GM18511 (cell line): Measurements from ENCODE around the gene PTPRD.

ENCODE experiments used
- ATAC-seq: cut with Tn5 transposase; IDR thresholded peaks from one replicate; pipeline ENCODE4 v1.9.1; 2021; ENCODE audit warnings: mild to moderate bottlenecking, moderate library complexity; ENCODE audit not compliant: unreplicated experiment

PTPRD gene

DNA sequence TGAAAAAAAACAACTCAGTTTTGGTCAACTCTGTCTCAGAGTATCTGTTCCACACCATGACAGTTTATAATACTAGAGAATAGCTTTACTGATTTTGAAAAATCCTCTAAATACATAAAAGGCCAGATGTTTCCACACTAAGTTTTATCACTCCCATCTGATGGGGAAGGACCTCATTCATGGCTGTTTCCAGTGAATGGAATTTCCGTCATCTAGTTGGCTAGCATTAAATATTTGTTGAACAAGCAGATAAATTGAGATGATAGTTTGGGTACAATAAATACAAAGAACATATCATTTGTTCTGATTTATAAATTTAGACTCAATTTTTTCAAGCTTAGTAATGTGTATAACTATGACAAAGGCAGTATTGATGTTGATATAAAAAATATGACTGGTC lies 408.5 kb downstream of the PTPRD start:
- no peak for ATAC-seq

GRCh38 chr9:10173561-10173960 lies 439.2 kb downstream of the PTPRD start:
- ATAC-seq = no peak

DNA sequence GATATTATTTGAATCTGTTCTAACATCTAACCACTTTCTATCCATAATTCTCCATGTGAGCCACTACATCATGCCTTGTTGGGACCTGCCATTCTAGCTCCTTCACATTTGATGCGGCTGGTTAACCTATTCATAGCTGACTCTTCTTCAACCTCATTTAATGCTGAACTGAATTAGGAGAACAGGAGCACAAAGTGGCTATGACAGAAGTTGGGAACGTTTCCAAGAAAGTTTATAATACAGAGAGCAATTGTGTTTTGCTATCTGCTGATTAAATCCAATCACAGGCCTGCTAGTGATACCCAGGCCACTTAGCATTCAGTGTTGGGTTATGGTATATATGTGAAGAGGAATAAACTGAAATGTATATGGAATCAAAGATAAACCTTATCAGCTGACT lies 440.3 kb downstream of the PTPRD start:
- no peak for ATAC-seq

DNA sequence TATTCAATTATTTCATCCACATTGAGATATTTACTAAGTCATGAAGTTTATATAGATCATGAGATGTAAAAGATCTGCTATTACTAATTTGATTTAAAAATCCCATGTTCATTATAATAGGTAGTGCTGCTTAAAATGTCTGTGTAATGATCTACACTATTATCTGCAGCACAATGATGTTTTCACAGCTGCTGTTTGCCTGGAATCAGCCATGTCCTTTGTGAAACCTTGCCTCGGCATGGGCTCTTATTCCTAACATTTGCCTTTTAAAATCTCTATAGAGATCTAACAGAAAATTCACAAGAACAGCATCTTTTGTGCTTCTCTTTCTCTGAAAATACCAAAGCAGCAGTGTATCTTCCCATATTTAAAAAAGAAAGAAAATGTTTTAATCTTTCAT lies 444.6 kb downstream of the PTPRD start:
- ATAC-seq = no peak

DNA sequence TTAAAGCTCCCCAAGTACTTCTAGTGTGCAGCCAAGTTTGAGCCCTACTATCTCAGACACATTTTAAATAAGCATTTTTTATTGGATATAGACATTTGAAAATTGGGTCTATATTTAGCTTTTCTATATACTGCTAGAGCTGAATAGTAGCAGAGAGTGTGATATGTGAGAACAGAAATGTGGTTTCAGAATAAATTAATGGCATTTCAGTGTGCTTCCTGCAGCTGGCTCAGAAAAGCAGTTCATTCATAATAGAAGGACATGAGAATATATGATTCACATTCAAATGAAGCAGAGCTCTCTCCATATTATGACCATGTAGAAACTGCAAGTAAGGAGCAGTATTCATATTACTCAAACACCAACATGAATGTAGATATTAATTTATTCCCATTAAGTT lies 464.0 kb downstream of the PTPRD start:
- no peak for ATAC-seq

- ATAC-seq = no peak
Observed at GRCh38 chr9:10146517-10147331, 466.1 kb downstream of the PTPRD start.

GRCh38 chr9:10144355-10144754 lies 468.4 kb downstream of the PTPRD start:
- no peak for ATAC-seq

DNA sequence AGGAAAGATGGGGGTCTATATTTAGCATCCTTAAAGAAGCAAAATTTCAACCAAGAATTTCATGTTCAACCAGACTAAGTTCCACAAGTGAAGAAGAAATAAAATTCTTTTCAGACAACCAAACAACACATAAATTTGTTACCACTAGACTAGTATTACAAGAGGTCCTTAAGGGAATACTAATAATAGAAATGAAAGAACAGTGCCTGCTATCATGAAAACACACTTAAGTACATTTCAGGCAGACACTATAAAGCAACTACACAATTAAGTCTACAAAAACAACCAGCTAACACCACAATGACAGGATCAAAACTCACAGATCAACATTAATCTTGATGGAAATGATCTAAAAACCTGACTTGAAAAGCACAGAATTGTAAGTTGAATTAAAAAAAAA lies 477.2 kb downstream of the PTPRD start:
- no peak for ATAC-seq

- ATAC-seq = no peak
Observed at GRCh38 chr9:10134266-10134665, 478.5 kb downstream of the PTPRD start.

- no peak for ATAC-seq
Observed at GRCh38 chr9:10130061-10130675, 482.6 kb downstream of the PTPRD start.

DNA sequence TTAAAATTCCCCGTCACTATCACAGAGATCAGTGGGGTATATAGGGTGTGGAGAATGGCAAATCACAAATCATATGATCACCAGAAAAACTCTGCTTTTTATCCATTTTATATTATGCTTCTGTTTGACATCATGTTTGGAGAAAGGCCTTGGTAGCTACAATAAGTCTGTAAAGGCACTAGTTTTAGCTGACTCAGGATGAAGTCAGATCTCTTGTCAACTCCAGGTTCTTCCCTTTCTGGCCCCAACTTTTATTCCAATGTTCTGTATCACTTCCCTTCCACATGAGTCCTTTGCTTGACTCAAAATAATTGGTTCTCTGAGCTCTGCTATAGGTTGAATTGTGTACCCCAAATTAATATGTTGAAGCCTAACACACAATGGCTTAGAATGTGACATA lies 484.9 kb downstream of the PTPRD start:
- ATAC-seq = no peak

DNA sequence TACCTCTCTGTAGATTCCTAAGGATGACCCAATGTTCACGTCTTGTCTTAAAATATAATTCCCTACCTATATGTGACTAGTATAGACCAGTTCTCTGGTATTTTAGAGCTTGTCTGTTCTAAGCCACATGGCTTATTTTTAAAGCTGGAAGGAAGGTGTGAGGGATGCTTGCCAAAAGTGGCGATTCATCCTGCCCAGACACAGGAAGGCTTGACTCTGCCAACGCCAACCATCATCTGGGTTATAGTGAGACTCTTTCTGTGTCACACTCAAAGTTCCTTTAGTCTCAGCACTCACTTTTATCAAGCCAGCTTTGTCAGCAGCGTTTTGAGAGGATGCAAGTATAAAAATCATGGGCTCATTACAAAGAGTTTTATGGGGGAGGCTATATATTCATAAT lies 500.0 kb downstream of the PTPRD start:
- no peak for ATAC-seq

DNA sequence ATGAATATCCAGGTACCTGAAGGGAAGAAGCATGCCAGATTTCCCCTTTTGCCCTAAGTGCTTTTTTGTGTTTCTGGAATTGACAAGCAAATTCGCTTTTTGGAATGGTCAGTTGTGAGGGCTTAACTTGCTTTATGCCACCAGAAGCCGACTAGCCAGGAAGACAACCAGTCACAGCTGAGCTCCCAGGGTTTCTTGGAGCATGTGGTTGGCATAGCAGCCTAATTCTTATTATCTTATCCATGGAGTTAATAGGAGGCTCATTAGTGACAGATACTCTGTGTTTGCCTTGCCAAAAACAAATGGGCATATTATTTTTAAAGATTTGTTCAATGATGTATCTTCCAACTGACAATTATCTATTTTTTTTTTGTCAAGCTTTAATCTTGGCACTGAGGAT lies 500.7 kb downstream of the PTPRD start:
- no peak for ATAC-seq

DNA sequence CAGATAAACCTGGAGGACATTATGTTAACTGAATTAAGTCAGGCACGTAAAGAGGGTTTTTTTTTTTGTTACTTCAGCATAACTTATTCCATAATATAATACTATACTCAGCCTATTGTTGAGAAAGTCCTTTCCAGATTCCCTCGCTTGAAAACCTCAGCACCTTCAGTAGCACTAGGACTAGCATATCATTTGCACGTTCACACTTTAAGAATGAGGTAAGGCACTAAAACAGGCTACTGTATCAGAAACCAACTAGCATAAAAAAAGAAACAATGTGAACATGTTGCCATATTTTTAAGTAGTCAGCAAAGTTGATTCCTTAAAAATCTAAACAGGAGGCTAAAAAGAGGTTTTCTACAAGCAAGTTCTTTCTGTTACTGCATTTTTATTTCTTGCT lies 504.0 kb downstream of the PTPRD start:
- ATAC-seq = no peak

DNA sequence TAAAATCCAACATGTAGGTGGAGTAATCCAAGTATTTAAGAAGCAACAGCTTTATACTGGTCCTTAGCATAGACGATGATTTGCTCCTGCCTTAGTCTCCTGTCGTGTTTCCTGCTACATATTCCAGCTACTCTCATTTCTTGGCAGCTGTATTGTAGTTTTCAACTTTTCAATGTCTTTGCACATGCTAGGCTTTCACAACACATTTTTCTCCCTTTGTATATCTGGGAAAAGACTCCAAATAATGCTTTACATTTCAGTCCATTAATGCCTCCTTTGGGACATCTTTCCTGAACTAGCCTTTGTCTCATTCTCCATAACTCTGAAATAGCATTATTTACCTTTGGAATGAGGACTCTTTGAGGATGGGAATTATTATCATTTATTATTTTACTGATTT lies 508.0 kb downstream of the PTPRD start:
- no peak for ATAC-seq

- ATAC-seq = no peak
Observed at GRCh38 chr9:10095208-10095607, 517.6 kb downstream of the PTPRD start.

- ATAC-seq = no peak
Observed at GRCh38 chr9:10094563-10094962, 518.2 kb downstream of the PTPRD start.

- no peak for ATAC-seq
Observed at GRCh38 chr9:10080012-10080411, 532.8 kb downstream of the PTPRD start.

GRCh38 chr9:10079284-10079964 lies 533.4 kb downstream of the PTPRD start:
- no peak for ATAC-seq

GRCh38 chr9:10071579-10071978 lies 541.2 kb downstream of the PTPRD start:
- ATAC-seq = no peak

DNA sequence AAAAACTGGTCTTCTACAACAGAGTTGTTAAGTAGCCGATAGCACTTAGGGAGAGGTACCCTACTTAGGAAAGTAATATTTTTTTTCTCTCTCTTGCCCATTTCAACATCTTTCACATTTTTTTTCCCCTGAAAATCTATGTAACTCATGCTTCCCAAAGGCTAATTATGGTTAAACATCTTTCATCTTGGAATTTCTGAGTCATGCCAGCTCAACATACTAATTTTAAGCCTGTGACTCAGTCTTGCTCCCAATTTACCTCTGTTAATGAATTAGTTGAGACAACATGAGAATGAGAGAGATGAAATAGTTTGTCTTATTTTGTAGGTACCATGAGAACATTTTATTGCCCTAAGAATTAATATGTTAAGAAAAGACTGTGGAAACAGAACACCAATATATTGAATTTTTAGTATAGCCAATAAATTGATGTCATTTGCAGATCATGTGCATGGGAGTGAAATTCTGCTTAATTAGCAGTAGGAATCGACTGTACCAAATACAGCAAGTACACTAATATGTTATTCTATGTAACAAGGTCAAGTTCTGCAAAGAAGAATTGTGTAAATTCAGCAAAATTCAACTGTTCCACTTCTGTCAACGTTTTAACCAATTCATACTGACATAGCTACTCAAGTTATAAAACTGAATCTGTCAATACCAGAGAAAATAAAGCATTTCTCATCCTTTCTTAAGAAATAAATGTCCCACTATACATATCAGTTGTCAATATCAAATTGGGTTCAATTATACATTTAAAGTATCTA lies 550.0 kb downstream of the PTPRD start:
- no peak for ATAC-seq
